Sigmoid colon (tissue), 7 donors: ENCODE results near the gene COL6A1. TPM values are rescaled to one million over a fixed set of nuclear protein-coding genes. Genes with fewer than 3 reads are reported as not detected.
"Not testable (repeated sequence)": the region's sequence is repeated elsewhere in the genome, so short reads cannot be mapped to it uniquely, and the experiment has no call there.

Source experiments
- DNase-seq: peaks from one replicate; pipeline ENCODE4 v3.0.0-alpha.2; 2019
- H3K27ac ChIP-seq, 4 donors: fragments of 200-600 bp; sonication (generic); one replicate each; pipeline ENCODE4 v1.5.1; 2016 to 2019; ENCODE audit warnings: mild to moderate bottlenecking in 1 of 4
- H3K27me3 ChIP-seq, 3 donors: fragments of 200-600 bp; sonication (generic); one replicate each; pipeline ENCODE4 v1.5.1; 2019; ENCODE audit warnings: mild to moderate bottlenecking in 1 of 3
- H3K36me3 ChIP-seq, 4 donors: fragments of 200-600 bp; sonication (generic); one replicate each; pipeline ENCODE4 v1.5.1; 2016 to 2019
- H3K4me1 ChIP-seq, 4 donors: fragments of 200-600 bp; sonication (generic); one replicate each; pipeline ENCODE4 v1.5.1; 2017 to 2019
- H3K4me3 ChIP-seq, 4 donors: fragments of 200-600 bp; sonication (generic); one replicate each; pipeline ENCODE4 v1.5.1; 2017 to 2019; ENCODE audit warnings: mild to moderate bottlenecking in 2 of 4, moderate library complexity in 1 of 4
- H3K9me3 ChIP-seq, 4 donors: fragments of 200-600 bp in 3 of 4; sonication (generic) in 3 of 4; one replicate each; pipeline versions ENCODE4 v1.5.1 to v1.6.1; 2013 to 2019
- CTCF ChIP-seq, 4 experiments: fragments of 450-650 bp in 3 of 4; fragments of 200-600 bp in 1 of 4; IDR thresholded peaks; one replicate each; pipeline ENCODE4 v1.5.1; 2016 to 2019; ENCODE audit warnings: antibody characterized with exemption in 4 of 4, mild to moderate bottlenecking in 3 of 4, moderate library complexity in 2 of 4
- EP300 ChIP-seq, 4 donors: sonication (generic); formaldehyde crosslinking; IDR thresholded peaks; one replicate each; pipeline ENCODE4 v1.6.1; 2017; ENCODE audit warnings: antibody characterized with exemption in 4 of 4
- POLR2A ChIP-seq, 2 donors: fragments of 450-650 bp; IDR thresholded peaks; one replicate each; pipeline ENCODE4 v1.6.1; 2016; ENCODE audit warnings: antibody characterized with exemption in 2 of 2, mild to moderate bottlenecking in 2 of 2, moderate library complexity in 2 of 2
- POLR2AphosphoS5 ChIP-seq, 4 donors: sonication (generic); formaldehyde crosslinking; IDR thresholded peaks; one replicate each; pipeline ENCODE4 v1.6.1; 2017; ENCODE audit warnings: antibody characterized with exemption in 4 of 4
- WGBS, 2 donors: extraction: QIAGEN DNeasy Blood & Tissue Kit; methylation state at CpG; one replicate each; pipeline ENCODE4 v1.1.7; 2013; 5-methylcytosine and 5-hydroxymethylcytosine counted together
- intact Hi-C: fragments of 100-400 bp; cut with DNase I; formaldehyde crosslinking; loops from one replicate; pipeline ENCODE4 v1.15.1; 2023
- polyA plus RNA-seq, 3 donors: library from polyadenylated mRNA; stranded (reverse); fragments of 200-250 nt; gene quantifications; one replicate each; pipeline ENCODE4 v1.2.3, GENCODE V29; 2013
- total RNA-seq, 4 donors: library from RNA; depleted of rRNA; stranded (reverse); fragments of >200 nt; gene quantifications; one replicate each; pipeline ENCODE4 v1.1.0, GENCODE V29; 2016
- donor health status: healthy with polysubstance abuse.
- donor health status: Bipolar disorder and iron deficiency.
- donor health status: healthy.

COL6A1 gene
- total and polyA plus RNA-seq, 7 donors = 14.3 to 1,755 (median 622) TPM

DNA sequence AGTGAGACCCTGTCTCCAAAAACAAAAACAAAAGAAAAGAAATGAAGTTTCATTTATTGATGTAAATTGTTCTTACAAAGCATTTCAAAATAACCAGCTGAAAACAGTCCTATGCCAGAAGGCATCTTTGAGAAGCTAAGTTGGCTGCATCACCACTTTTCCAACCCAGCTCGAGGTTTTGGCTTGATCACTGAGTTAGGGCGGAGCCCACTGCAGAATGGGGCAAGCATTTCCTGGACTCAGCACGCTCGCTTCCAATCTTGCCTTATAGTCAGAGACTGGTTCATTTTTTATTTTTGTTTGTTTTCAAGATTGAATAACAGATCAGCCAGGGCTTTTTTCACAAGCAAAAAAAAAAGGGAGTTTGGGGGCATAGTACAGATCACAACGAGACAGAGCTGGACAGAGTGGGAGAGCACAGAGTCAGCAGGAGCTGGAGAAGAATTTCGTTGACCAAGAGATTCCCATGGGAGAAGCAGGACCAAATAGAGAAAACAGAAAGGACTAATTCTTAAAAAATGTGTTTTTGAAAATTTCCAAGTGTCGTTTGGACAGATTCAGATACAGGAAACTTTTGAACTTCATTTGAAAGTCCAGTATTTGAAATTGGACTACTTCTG, 23.5 kb upstream of the COL6A1 start:
- Histone ChIP-seq H3K4me3 (no peak overlapping the region), H3K4me1 (peaks cover 0 to 31% (median 18%) of the 10 kb centered on the region in 4 donors)
- TF ChIP-seq POLR2A (IDR thresholded peaks at IDR 0.05) (no peak), EP300 (IDR thresholded peaks at IDR 0.05) (no peak), POLR2AphosphoS5 (IDR thresholded peaks at IDR 0.05) (no peak), CTCF (IDR thresholded peaks at IDR 0.05) (no peak)

GRCh38 chr21:45959182-45959581, 22.4 kb upstream of the COL6A1 start:
- no peak for TF ChIP-seq POLR2AphosphoS5 (IDR thresholded peaks at IDR 0.05)
- TF ChIP-seq EP300 (IDR thresholded peaks at IDR 0.05) = no peak
- TF ChIP-seq POLR2A (IDR thresholded peaks at IDR 0.05) = no peak
- no peak for TF ChIP-seq CTCF (IDR thresholded peaks at IDR 0.05)
- Histone ChIP-seq H3K36me3 (no peaks in the 10 kb centered on the region), H3K9me3 (no peaks in the 10 kb centered on the region), H3K27me3 (no peaks in the 10 kb centered on the region), H3K4me3 (no peak overlapping the region), H3K4me1 (peaks cover 0 to 21% (median 7%) of the 10 kb centered on the region in 4 donors), H3K27ac (peak overlapping the region; percentile 28 to 51 (median 49))
- intact Hi-C loops = no loop called here
- peak; percentile 26 for DNase-seq
- 51 to 57% methylated on average over 5 of the region's 5 CpGs for WGBS, 2 donors

More for the DNA sequence above, 23.5 kb upstream of the COL6A1 start:
- peak; percentile 82 for DNase-seq
- Histone ChIP-seq H3K27me3 (no peaks in the 10 kb centered on the region), H3K9me3 (no peaks in the 10 kb centered on the region), H3K27ac (peak overlapping the region; percentile 28 to 51 (median 49)), H3K36me3 (no peaks in the 10 kb centered on the region)
- 35 to 48% methylated on average over 7 of the region's 7 CpGs for WGBS, 2 donors
- intact Hi-C loops = no loop called here

- Histone ChIP-seq H3K36me3 (no peaks in the 10 kb centered on the region), H3K4me1 (peaks cover 0 to 15% (median 3%) of the 10 kb centered on the region in 4 donors), H3K9me3 (no peaks in the 10 kb centered on the region), H3K27me3 (no peaks in the 10 kb centered on the region), H3K27ac (no peak overlapping the region), H3K4me3 (no peak overlapping the region)
- intact Hi-C loops = no loop called here
- TF ChIP-seq CTCF (IDR thresholded peaks at IDR 0.05) (no peak), POLR2AphosphoS5 (IDR thresholded peaks at IDR 0.05) (no peak), POLR2A (IDR thresholded peaks at IDR 0.05) (no peak), EP300 (IDR thresholded peaks at IDR 0.05) (no peak)
- peak; percentile 58 for DNase-seq
- 81 to 82% methylated on average over 11 of the region's 11 CpGs for WGBS, 2 donors
Measured at GRCh38 chr21:45959779-45960390, 21.7 kb upstream of the COL6A1 start.

DNA sequence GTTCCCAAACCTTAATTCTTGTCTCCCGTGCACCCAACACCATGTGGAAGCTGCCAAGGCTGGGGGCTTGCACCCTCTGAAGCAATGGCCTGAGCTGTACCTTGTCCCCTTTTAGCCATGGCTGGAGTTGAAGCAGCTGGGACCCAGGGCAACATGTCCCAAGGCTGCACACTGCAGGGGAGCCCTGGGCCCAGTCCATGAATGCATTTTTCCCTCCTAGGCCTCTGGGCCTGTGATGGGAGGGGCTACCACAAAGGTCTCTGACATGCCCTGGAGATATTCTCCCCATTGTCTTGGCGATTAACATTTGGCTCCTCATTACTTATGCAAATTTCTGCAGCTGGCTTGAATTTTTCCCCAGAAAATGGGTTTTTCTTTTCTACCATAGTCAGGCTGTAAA, 20.2 kb upstream of the COL6A1 start:
- intact Hi-C loops, H3K36me3 ChIP-seq, H3K27ac ChIP-seq, H3K27me3 ChIP-seq, H3K4me3 ChIP-seq, H3K9me3 ChIP-seq: not testable (repeated sequence)
- DNase-seq = peak; percentile 20
- 72 to 74% methylated on average over 2 of the region's 2 CpGs for WGBS, 2 donors
- peaks cover 0 to 15% (median 3%) of the 10 kb centered on the region in 4 donors for H3K4me1 ChIP-seq

GRCh38 chr21:45962531-45963231, 18.9 kb upstream of the COL6A1 start:
- no peak overlapping the region for H3K4me3 ChIP-seq
- peaks cover 0 to 15% (median 1%) of the 10 kb centered on the region in 4 donors for H3K4me1 ChIP-seq
- intact Hi-C loops = no loop called here
- no peaks in the 10 kb centered on the region for H3K27me3 ChIP-seq
- peak overlapping the region in 2 of 4 donors; percentile 6 to 19 for H3K27ac ChIP-seq
- no peaks in the 10 kb centered on the region for H3K36me3 ChIP-seq
- TF ChIP-seq POLR2A (IDR thresholded peaks at IDR 0.05) = no peak
- TF ChIP-seq EP300 (IDR thresholded peaks at IDR 0.05) = no peak
- no peak for TF ChIP-seq CTCF (IDR thresholded peaks at IDR 0.05)
- no peak for TF ChIP-seq POLR2AphosphoS5 (IDR thresholded peaks at IDR 0.05)
- DNase-seq = peak; percentile 74
- 77 to 81% methylated on average over 4 of the region's 4 CpGs for WGBS, 2 donors
- H3K9me3 ChIP-seq = no peaks in the 10 kb centered on the region
